Karpas-422 (cell line): ENCODE measurements around the gene TMEM145. TPM values are rescaled to one million over a fixed set of nuclear protein-coding genes. Genes with fewer than 3 reads are reported as not detected.

ENCODE experiments used
- DNase-seq: peaks from one replicate; pipeline ENCODE4 v3.0.0-alpha.2; 2015
- H2AFZ ChIP-seq: fragments of 200-600 bp; sonication (generic); 2 replicates; pipeline ENCODE4 v1.6.1; 2014; ENCODE audit warnings: antibody characterized with exemption, low read length, mixed read lengths
- H3K27ac ChIP-seq: fragments of 200-600 bp; sonication (generic); 2 replicates; pipeline ENCODE4 v1.5.1; 2014; ENCODE audit warnings: mild to moderate bottlenecking, low read length, moderate library complexity
- H3K27me3 ChIP-seq: fragments of 200-600 bp; sonication (generic); 2 replicates; pipeline ENCODE4 v1.6.1; 2014; ENCODE audit warnings: low read length, mixed read lengths
- H3K36me3 ChIP-seq: fragments of 200-600 bp; sonication (generic); 2 replicates; pipeline ENCODE4 v1.6.1; 2014; ENCODE audit warnings: low read length, mixed read lengths; ENCODE audit not compliant: insufficient read depth
- H3K4me1 ChIP-seq: fragments of 200-600 bp; sonication (generic); 2 replicates; pipeline ENCODE4 v1.6.1; 2014; ENCODE audit warnings: mild to moderate bottlenecking, low read length, mixed read lengths
- H3K4me2 ChIP-seq: fragments of 200-600 bp; sonication (generic); 2 replicates; pipeline ENCODE4 v1.6.1; 2014; ENCODE audit warnings: low read length, low read depth, mild to moderate bottlenecking; ENCODE audit not compliant: poor library complexity, severe bottlenecking
- H3K4me3 ChIP-seq: fragments of 200-600 bp; sonication (generic); 2 replicates; pipeline ENCODE4 v1.5.1; 2014; ENCODE audit warnings: mild to moderate bottlenecking, antibody characterized with exemption, low read length, mixed read lengths
- H3K79me2 ChIP-seq: fragments of 200-600 bp; sonication (generic); 2 replicates; pipeline ENCODE4 v1.6.1; 2014; ENCODE audit warnings: mild to moderate bottlenecking, low read length, mixed read lengths
- H3K9ac ChIP-seq: fragments of 200-600 bp; sonication (generic); 2 replicates; pipeline ENCODE4 v1.6.0; 2014; ENCODE audit warnings: low read length
- H3K9me2 ChIP-seq: fragments of 200-600 bp; sonication (generic), shearing (Covaris generic); replicated peaks from 2 replicates; pipeline ENCODE4 v1.6.0; 2014; ENCODE audit warnings: mild to moderate bottlenecking, low read length, moderate library complexity; ENCODE audit not compliant: insufficient read depth
- H3K9me3 ChIP-seq: fragments of 300-700, 200-600 bp; sonication (generic); 2 replicates; pipeline ENCODE4 v1.6.1; 2014; ENCODE audit warnings: low read length, mixed read lengths
- H4K20me1 ChIP-seq: fragments of 200-600 bp; sonication (generic); 2 replicates; pipeline ENCODE4 v1.6.1; 2014; ENCODE audit warnings: mild to moderate bottlenecking, antibody characterized with exemption, low read length, low read depth; ENCODE audit not compliant: insufficient read depth
- total RNA-seq: library from RNA; depleted of rRNA; stranded (reverse); fragments of >200 nt; shearing (Covaris generic); gene quantifications from 2 replicates; pipeline ENCODE4 v1.2.3, GENCODE V29; 2014; ENCODE audit warnings: low replicate concordance

Gene TMEM145
- total RNA-seq, 1 experiment from 2014 or later: 18.7 TPM

DNA sequence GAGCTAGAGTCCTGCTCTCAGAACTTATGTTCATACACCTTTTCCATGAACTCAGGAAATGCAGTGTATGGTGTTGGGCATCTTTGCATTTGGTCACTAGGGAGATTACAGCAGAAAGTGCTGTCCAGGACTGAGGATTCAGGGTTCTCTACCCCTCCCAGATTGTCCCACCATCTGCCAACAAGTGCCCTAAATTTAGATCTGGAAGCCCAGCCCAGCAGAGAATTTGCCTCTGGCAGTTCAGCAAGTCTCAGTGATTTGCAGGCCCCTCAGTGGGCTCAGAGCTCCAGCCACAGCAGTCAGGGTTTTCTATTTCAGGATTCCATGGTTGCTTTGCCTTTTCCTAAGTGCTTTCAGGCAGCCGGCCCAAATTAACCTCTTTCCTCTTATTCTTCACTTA is 53.6 kb downstream of the TMEM145 start:
- Histone ChIP-seq H3K4me2 (no peak overlapping the region), H3K79me2 (no peaks in the 10 kb centered on the region), H3K9me3 (no peaks in the 10 kb centered on the region), H2AFZ (no peak overlapping the region), H3K9ac (no peak overlapping the region), H3K27ac (0 out of 2 replicates have a peak overlapping the region, but pooled peaks have one; percentile 19), H3K36me3 (peaks cover 6% of the 10 kb centered on the region; the same call in 1 of the 2 replicates), H3K9me2 (no peaks in the 10 kb centered on the region), H3K4me3 (no peak overlapping the region), H3K27me3 (no peaks in the 10 kb centered on the region), H3K4me1 (peaks cover 21% of the 10 kb centered on the region), H4K20me1 (no peaks in the 10 kb centered on the region)
- no peak for DNase-seq

DNA sequence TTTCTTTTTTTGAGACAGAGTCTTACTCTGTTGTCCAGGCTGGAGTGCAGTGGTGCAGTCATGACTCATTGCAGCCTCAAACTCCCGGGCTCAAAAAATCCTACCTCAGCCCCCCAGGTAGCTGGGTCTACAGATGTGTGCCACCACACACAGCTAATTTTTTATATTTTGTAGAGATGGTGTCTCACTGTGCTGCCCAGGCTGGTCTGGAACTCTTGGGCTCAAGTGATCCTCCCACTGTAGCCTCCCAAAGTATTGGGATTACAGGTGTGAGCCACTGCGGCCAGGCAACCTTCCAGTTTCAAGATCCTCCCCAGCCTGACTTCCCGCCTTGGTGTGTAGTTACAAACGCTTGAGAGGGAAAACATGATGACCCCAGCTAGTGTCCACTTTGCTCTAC is 54.8 kb downstream of the TMEM145 start:
- no peak overlapping the region for H3K4me2 ChIP-seq
- DNase-seq: no peak
- peaks cover 6% of the 10 kb centered on the region; the same call in 1 of the 2 replicates for H3K36me3 ChIP-seq
- no peaks in the 10 kb centered on the region for H3K9me2 ChIP-seq
- no peak overlapping the region for H3K27ac ChIP-seq
- H3K79me2 ChIP-seq: no peaks in the 10 kb centered on the region
- H3K9me3 ChIP-seq: no peaks in the 10 kb centered on the region
- no peaks in the 10 kb centered on the region for H4K20me1 ChIP-seq
- no peak overlapping the region for H3K9ac ChIP-seq
- no peaks in the 10 kb centered on the region for H3K27me3 ChIP-seq
- no peak overlapping the region for H3K4me3 ChIP-seq
- H3K4me1 ChIP-seq: peaks cover 21% of the 10 kb centered on the region
- H2AFZ ChIP-seq: no peak overlapping the region

DNA sequence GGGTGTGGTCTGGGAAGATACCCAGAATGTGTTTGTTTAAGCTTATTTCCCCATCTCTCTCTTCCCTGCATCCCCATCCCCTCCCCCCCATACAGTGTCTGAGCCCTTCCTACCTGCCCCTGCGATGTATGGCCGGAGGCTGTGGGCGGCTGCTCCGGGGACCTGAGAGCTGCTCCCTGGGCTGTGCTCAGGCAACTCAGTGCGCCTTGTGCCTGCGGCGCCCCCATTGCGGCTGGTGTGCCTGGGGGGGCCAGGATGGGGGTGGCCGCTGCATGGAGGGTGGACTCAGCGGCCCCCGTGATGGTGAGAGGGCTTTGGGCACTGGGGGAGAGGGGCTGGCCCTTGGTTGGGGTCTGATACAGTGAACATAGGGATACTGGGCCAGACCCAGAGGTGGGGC is 55.3 kb downstream of the TMEM145 start:
- no peaks in the 10 kb centered on the region for H3K9me2 ChIP-seq
- no peaks in the 10 kb centered on the region for H4K20me1 ChIP-seq
- no peaks in the 10 kb centered on the region for H3K79me2 ChIP-seq
- no peaks in the 10 kb centered on the region for H3K9me3 ChIP-seq
- H3K4me2 ChIP-seq: no peak overlapping the region
- H2AFZ ChIP-seq: no peak overlapping the region
- H3K4me3 ChIP-seq: no peak overlapping the region
- peaks cover 17% of the 10 kb centered on the region for H3K4me1 ChIP-seq
- no peak overlapping the region for H3K9ac ChIP-seq
- H3K36me3 ChIP-seq: peaks cover 6% of the 10 kb centered on the region; the same call in 1 of the 2 replicates
- no peak overlapping the region for H3K27ac ChIP-seq
- H3K27me3 ChIP-seq: no peaks in the 10 kb centered on the region
- no peak for DNase-seq

DNA sequence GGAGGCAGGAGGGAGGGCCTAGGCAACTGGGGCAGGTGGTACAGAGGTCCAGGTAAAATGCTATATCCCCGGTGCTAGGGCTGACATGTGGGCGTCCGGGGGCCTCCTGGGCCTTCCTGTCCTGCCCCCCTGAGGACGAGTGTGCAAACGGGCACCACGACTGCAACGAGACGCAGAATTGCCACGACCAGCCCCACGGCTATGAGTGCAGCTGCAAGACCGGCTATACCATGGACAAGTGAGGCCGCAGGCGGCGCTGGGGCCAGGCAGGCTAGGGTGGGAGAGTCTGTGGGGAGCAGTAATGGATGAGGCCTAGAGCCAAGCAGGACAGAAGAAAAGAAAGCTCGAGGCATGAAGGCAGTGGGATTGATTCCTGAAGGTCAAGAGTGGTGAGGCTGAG is 55.7 kb downstream of the TMEM145 start:
- H3K9me3 ChIP-seq: no peaks in the 10 kb centered on the region
- peaks cover 5% of the 10 kb centered on the region; the same call in 1 of the 2 replicates for H3K36me3 ChIP-seq
- H3K9ac ChIP-seq: no peak overlapping the region
- H3K27me3 ChIP-seq: no peaks in the 10 kb centered on the region
- no peaks in the 10 kb centered on the region for H3K9me2 ChIP-seq
- DNase-seq: no peak
- no peak overlapping the region for H3K27ac ChIP-seq
- peaks cover 13% of the 10 kb centered on the region for H3K4me1 ChIP-seq
- H4K20me1 ChIP-seq: no peaks in the 10 kb centered on the region
- no peak overlapping the region for H3K4me3 ChIP-seq
- no peak overlapping the region for H3K4me2 ChIP-seq
- no peak overlapping the region for H2AFZ ChIP-seq
- H3K79me2 ChIP-seq: no peaks in the 10 kb centered on the region

DNA sequence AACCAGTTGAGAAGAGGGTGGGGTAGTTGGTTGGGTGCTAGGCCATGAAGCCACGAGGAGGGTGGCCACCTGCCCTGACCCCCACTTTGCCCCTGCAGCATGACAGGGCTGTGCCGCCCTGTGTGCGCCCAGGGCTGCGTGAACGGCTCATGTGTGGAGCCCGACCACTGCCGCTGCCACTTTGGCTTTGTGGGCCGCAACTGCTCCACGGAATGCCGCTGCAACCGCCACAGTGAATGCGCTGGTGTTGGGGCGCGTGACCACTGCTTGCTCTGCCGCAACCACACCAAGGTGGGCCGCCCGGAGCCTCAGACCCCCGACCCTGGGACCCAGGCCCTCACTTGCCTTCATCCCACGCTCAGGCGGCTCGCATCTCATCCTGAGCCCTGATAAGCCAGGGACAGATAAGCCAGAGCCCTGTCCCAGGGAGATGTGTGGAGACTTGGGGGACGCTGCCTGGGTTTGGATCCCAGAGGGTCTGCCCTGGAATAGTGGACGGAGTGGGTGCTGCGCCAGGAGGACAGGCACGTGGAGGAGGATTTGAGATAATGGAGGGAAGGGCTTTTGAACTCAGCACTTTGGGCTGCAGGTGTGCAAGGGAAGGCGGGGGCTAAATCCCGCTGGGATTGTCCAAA is 56.4 kb downstream of the TMEM145 start:
- DNase-seq: no peak
- no peak overlapping the region for H3K9ac ChIP-seq

DNA sequence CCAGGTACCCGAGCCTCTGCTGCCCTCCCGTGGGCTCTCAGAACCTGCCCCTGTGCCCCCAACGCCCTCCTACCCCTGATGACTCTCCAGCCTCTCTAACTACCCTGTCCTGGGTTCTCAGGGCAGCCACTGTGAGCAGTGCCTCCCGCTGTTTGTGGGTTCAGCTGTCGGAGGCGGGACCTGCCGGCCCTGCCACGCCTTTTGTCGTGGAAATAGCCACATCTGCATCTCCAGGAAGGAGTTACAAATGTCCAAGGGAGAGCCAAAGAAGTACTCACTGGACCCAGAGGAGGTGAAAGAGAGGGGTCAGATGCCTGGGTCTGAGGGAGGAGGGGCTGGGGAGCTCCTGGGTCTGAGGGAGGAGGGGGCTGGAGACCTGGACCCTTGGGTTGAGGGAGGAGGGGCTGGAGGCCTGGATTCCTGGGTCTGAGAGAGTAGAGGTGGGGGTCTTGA is 57.0 kb downstream of the TMEM145 start:
- Histone ChIP-seq H3K9ac (no peak overlapping the region), H3K9me2 (no peaks in the 10 kb centered on the region), H3K4me2 (no peak overlapping the region), H2AFZ (no peak overlapping the region), H3K4me1 (peaks cover 7% of the 10 kb centered on the region), H3K27me3 (no peaks in the 10 kb centered on the region), H3K27ac (no peak overlapping the region), H3K79me2 (no peaks in the 10 kb centered on the region), H3K4me3 (no peak overlapping the region), H3K36me3 (no peaks in the 10 kb centered on the region), H3K9me3 (no peaks in the 10 kb centered on the region), H4K20me1 (no peaks in the 10 kb centered on the region)
- DNase-seq: peak; percentile 59

More for the DNA sequence above, 56.4 kb downstream of the TMEM145 start:
- Histone ChIP-seq H3K4me3 (no peak overlapping the region), H3K9me2 (no peaks in the 10 kb centered on the region), H3K9me3 (no peaks in the 10 kb centered on the region), H4K20me1 (no peaks in the 10 kb centered on the region), H3K27ac (no peak overlapping the region), H3K4me1 (peaks cover 13% of the 10 kb centered on the region), H3K4me2 (no peak overlapping the region), H2AFZ (no peak overlapping the region), H3K36me3 (no peaks in the 10 kb centered on the region), H3K79me2 (no peaks in the 10 kb centered on the region), H3K27me3 (no peaks in the 10 kb centered on the region)

DNA sequence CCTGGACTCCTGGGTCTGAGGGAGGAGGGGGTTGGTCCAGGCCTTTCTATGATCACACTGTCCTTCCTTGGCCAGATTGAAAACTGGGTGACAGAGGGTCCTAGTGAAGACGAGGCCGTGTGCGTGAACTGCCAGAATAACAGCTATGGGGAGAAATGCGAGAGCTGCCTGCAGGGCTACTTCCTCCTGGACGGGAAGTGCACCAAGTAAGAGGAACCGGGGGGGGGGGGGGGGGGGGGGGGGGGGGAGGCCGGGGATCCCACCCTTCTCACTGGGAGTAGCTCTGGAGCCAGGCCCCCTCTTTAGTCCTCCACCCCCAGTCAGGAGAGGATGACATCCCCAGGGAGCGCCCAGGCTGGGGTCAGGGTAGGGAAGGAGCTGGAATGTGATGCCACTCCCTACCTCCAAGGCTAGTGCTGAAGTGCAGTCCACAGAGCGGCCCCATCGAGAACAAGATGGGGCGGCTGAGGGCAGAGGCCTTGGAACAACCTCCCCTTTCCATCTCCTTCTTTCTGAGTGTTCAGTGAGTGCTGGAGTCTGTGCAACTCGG is 57.6 kb downstream of the TMEM145 start:
- H3K27me3 ChIP-seq: no peaks in the 10 kb centered on the region
- H3K79me2 ChIP-seq: no peaks in the 10 kb centered on the region
- H3K9me3 ChIP-seq: no peaks in the 10 kb centered on the region
- H2AFZ ChIP-seq: no peak overlapping the region
- no peak overlapping the region for H3K4me3 ChIP-seq
- no peak overlapping the region for H3K27ac ChIP-seq
- no peaks in the 10 kb centered on the region for H4K20me1 ChIP-seq
- H3K4me2 ChIP-seq: no peak overlapping the region
- no peak overlapping the region for H3K9ac ChIP-seq
- no peaks in the 10 kb centered on the region for H3K9me2 ChIP-seq
- no peaks in the 10 kb centered on the region for H3K36me3 ChIP-seq
- no peak for DNase-seq
- peaks cover 5% of the 10 kb centered on the region; the same call in 1 of the 2 replicates for H3K4me1 ChIP-seq
